WTC11 (cell line): ENCODE data around the gene GALNT6.

Experiments
- CTCF ChIP-seq: fragments of 200-600 bp; IDR thresholded peaks from 2 replicates; pipeline ENCODE4 v1.8.0; 2022; ENCODE audit warnings: antibody characterized with exemption
- E2F4 ChIP-seq: sonication (generic); formaldehyde crosslinking; IDR thresholded peaks from 2 replicates; pipeline ENCODE4 v1.8.1; 2022; ENCODE audit warnings: low read depth, mild to moderate bottlenecking, moderate library complexity, missing genetic modification reagents, borderline replicate concordance
- ESRRA ChIP-seq: sonication (generic); formaldehyde crosslinking; IDR thresholded peaks from 2 replicates; pipeline ENCODE4 v1.8.1; 2022; ENCODE audit warnings: mild to moderate bottlenecking, missing genetic modification reagents, borderline replicate concordance
- ETV6 ChIP-seq: sonication (generic); formaldehyde crosslinking; IDR thresholded peaks from 2 replicates; pipeline ENCODE4 v1.8.1; 2022; ENCODE audit warnings: mild to moderate bottlenecking, missing genetic modification reagents
- MLX ChIP-seq: sonication (generic); formaldehyde crosslinking; IDR thresholded peaks from 2 replicates; pipeline ENCODE4 v1.8.1; 2023; ENCODE audit warnings: mild to moderate bottlenecking, missing genetic modification reagents, moderate library complexity
- ZBTB43 ChIP-seq: sonication (generic); formaldehyde crosslinking; IDR thresholded peaks from 2 replicates; pipeline ENCODE4 v1.8.1; 2023; ENCODE audit warnings: mild to moderate bottlenecking, missing genetic modification reagents
- ZNF671 ChIP-seq: fragments of 250-450 bp; sonication (Bioruptor Pico); IDR thresholded peaks from 2 replicates; pipeline ENCODE4 v1.8.0; 2021; ENCODE audit warnings: mild to moderate bottlenecking

- TF ChIP-seq MLX (CRISPR knock-in tag): no peak
- no peak for TF ChIP-seq ESRRA (CRISPR knock-in tag)
- TF ChIP-seq CTCF: no peak
- no peak for TF ChIP-seq E2F4 (CRISPR knock-in tag)
- TF ChIP-seq ETV6 (CRISPR knock-in tag): no peak
- no peak for TF ChIP-seq ZBTB43
- no peak for TF ChIP-seq ZNF671 (CRISPR knock-in tag)
Observed at GRCh38 chr12:51373187-51373586, 18.0 kb downstream of the GALNT6 start.
